Measurements from ENCODE around the gene SEPTIN5.

- TF ChIP-seq CTCF (conservative IDR thresholded peaks at IDR 0.05; ENCODE audit: low read depth in 2 of 2) = no peak
- no peak for TF ChIP-seq POLR2AphosphoS5 (IDR thresholded peaks at IDR 0.05; ENCODE audit: low read depth)
- TF ChIP-seq EZH2 (IDR thresholded peaks at IDR 0.05; ENCODE audit: low read depth, unreplicated experiment) = no peak
- no peak for TF ChIP-seq CREB1 (CRISPR knock-in tag; IDR thresholded peaks at IDR 0.05; ENCODE audit: low read depth)
- no peak for TF ChIP-seq EZH2phosphoT487 (IDR thresholded peaks at IDR 0.05; ENCODE audit: unreplicated experiment)
- TF ChIP-seq JUNB (IDR thresholded peaks at IDR 0.05; ENCODE audit: unreplicated experiment) = no peak
- TF ChIP-seq REST (IDR thresholded peaks at IDR 0.05; ENCODE audit: unreplicated experiment) = no peak
- TF ChIP-seq ETS1 (IDR thresholded peaks at IDR 0.05) = no peak
Observed at GRCh38 chr22:19744350-19745006, 30.2 kb downstream of the SEPTIN5 start.
